ENCODE data around the gene SCAPER. TPM values are rescaled to one million over a fixed set of nuclear protein-coding genes. Genes with fewer than 3 reads are reported as not detected.

Gene SCAPER
- total RNA-seq, 2 donors from 2014 or later: 27.9 to 32.1 TPM

DNA sequence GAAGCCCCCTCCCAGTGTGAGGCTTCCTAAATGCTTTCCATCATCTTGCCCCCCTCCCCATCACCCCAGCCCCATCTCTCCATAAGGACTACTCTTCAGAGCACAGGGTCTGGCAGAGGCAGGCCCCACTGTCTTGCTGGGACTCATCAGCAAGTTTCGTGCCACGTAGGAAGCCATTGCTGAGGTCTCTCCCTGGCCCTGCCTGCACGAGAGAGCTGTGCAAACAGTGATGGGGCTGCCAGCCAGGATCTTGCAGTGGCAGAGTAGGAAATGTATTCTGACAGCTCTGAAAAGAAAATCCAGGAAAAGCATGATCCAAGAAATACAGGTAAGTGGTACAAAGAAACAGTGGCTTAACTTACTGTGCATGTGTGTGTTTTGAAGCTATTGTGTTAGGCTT lies 546.0 kb downstream of the SCAPER start:
- intact Hi-C loops (cut with DNase I): no loop called here
- DNase-seq (ENCODE audit: low spot score): no peak

DNA sequence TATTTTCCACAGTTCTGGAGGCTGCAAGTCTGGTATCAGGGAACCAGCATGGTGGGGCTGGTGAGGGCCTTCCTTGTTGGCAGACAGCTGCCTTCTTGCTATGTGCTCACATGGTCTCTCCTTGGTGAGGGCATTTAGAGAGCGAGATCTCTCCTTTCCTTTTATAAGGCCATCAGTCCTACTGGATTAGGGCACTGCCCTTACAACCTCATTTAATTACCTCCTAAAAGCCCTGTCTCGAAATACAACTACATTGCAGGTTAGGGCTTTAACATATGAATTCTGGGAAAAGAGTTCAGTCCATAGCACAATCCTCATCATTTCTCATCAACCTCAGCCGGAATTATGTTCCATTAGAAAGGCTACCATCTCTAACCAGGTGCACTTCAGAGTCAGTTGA lies 546.7 kb downstream of the SCAPER start:
- intact Hi-C loops (cut with DNase I): no loop called here
- no peak for DNase-seq (ENCODE audit: low spot score)

GRCh38 chr15:76354823-76355440 lies 550.2 kb downstream of the SCAPER start:
- no peak for DNase-seq (ENCODE audit: low spot score)
- intact Hi-C loops (cut with DNase I): no loop called here

DNA sequence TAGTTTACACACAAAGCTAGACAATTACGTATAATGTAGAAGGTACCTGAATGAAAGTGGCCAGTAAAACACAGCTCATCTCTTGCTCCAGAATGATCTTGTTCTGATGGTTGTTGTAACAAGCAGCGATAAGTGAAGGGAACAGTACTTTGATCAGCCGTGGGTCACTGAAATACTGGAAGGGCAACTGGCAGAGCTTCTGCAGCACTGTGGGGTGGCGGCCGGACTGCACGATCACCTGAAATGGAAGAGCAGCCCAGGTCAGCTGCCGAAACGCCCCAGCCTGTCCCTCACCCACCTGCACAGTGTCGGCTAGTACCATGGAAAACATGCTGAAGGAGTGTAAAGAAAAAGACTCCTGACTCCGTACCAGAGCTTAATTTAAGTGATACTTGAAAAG lies 551.2 kb downstream of the SCAPER start:
- intact Hi-C loops (cut with DNase I): no loop called here
- no peak for DNase-seq (ENCODE audit: low spot score)

DNA sequence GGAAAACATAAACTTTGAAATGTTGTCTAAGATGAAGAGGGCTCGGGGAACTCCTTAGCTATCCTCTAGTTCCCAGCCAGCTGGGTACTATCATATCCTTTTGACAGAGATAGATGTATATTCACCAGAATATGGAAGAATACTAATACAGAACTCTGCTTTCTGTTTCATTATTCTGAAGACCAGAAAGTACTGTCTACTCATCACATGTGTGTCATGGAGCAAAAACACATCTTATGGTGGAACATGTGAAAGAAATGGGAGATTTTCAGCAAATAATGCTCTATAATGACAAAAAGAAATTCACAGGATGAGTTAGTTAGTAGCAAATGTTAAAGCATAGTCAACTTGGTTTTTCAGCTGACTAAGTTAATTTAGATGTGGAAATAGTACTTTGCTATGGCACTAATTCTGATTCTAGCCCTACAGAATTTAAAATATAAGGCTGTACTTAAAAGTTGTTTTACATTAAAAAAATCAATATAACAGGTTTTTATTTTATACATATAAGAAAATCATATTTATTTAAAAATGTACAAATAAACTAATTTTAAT lies 552.0 kb downstream of the SCAPER start:
- no peak for DNase-seq (ENCODE audit: low spot score)
- intact Hi-C loops (cut with DNase I): no loop called here

DNA sequence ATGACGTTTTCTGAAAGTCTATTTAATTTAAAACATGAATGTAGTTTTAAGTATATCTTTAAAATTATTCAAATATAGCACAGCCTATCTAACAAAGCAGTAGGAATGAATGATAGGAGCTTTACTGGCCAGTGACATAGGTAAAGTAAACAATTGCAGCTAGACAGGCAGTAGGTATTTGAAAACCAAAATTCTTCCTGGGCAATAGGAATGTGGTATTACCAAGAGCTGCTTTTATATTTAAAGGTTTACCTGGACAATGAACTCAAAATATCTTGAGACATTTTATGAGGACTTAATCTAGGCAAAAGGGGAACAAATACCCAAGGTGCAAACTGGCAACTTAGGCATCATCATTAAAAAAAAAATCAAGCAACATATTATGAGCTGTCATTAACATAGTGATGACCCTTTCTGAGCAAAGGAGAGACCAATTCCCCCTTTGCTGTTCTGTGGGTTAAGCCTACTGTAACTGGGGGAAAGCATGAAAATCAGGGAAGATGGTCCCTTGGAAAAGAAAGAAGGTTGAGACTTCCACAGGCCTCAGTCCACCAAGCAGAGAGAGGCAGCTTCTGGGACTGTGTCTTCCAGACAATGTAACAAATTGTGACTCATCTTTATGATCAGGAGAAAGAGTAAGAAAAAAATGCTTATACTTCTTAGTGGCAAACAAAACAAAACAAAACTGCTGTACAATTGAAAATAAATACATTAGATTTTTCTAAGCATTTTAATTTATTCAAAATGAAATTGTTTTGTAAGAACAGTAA lies 555.7 kb downstream of the SCAPER start:
- DNase-seq (ENCODE audit: low spot score): no peak
- intact Hi-C loops (cut with DNase I): no loop called here

DNA sequence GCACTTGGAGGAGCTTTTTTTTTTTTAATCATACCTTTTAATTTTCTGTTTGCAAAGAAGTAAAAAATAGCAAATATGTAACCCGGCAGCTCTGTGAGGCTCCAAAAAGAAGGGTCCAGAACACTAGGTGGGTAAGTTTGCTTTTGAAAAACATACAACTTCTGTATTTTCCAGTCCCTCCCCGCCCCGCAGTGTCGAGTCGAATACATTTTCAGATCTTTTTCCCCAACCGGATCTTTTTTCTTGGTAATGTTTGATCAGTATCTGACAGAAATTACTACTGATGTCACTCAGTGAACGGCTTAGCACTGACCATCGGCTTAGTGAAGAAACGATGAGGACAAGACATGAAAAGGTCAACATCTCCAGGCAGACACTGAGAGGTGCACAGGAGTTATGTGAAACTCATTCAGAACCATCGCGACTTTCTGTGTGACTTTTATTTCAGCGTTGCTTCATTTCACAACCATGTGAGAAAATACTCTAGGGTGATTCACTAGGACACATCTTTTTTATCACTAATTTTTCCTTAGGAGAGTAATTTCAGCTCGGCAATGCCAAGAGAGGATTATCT lies 557.6 kb downstream of the SCAPER start:
- DNase-seq (ENCODE audit: low spot score): no peak
- intact Hi-C loops (cut with DNase I): no loop called here

DNA sequence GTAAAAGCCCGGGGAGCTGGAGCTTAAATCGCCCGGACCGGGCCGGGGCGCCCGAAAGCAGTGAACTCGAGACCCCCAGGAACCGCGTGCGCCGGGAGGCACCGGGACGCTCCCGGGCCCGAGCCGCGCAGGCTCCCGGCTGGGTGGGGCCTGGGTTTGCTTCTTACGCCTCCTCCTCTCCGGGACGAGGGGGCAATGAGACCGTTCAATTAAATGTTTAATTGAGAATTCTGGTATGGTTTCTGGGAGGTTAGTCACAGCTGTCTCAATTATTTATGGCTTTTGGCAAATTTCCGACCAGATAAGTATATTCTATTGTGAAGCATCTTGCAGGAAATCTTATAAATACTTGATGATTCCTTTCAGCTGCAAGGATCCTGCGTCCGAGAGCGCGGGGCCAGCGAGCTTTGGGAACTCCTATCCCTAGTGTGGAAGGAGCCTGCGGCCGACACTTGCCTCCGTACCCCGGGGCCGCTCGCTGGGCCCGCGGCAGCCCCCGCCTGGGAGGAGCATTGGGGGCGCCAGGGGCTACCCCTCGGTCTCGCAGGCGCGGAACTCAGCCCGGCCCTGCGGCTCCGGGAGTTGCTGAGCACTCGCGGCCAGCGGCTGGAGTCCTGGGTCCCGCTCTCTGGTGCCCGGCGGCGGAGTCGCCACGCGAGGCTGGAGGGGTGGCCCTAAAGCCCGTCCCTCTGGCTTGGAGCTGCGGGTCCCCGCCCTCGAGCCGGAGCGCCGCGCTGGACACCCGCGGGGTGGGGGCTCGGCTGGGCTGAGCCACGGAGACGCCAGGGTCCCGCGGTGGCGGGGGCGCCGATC lies 558.3 kb downstream of the SCAPER start:
- no peak for DNase-seq (ENCODE audit: low spot score)

DNA sequence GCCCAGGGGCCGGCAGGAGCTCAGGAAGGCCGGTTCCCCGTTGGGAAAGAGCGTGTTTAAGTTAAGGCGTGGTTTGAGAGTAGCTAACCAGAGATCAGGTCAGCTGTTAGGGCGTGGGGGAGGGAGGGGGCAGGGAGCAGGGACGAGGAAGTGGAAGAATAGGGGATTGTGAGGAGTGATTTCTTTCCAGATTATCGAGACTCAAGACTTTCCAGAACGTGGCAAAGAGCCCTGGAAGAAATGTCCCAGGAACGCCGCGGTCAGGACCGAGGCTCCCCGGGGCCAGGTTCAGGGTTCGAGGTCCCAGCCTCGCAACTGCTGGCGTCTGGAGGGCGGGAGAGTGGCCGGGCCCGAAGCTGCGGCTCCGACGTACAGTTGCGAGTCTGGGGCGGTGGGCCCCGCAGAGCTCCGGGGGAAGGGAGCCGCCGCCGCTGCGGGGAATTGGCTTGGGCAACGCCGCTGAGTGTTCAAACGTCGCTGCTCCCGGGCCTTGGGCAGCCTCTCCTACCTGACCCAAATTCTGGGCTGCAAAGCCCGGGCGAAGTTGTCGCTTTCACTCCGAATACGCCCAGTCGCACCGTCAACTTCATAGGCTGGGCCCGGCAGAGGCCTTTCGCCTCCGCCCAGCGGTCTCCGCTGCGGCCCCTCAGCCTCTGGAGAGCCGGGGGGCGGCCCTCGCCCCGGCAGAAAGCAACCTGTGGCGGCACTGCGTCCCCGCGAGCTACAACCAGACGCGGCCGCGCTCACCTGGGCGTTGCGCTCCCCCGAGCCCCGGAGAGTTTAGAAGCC lies 559.1 kb downstream of the SCAPER start:
- intact Hi-C loops (cut with DNase I): no loop called here
- no peak for DNase-seq (ENCODE audit: low spot score)

More for the DNA sequence above, 558.3 kb downstream of the SCAPER start:
- intact Hi-C loops (cut with DNase I): no loop called here

- intact Hi-C loops (cut with DNase I): no loop called here
- DNase-seq (ENCODE audit: low spot score): no peak
These were observed 559.6 kb downstream of the SCAPER start for GRCh38 chr15:76345583-76345879.

- DNase-seq (ENCODE audit: low spot score): no peak
- intact Hi-C loops (cut with DNase I): no loop called here
These were observed 560.1 kb downstream of the SCAPER start for GRCh38 chr15:76344893-76345582.

DNA sequence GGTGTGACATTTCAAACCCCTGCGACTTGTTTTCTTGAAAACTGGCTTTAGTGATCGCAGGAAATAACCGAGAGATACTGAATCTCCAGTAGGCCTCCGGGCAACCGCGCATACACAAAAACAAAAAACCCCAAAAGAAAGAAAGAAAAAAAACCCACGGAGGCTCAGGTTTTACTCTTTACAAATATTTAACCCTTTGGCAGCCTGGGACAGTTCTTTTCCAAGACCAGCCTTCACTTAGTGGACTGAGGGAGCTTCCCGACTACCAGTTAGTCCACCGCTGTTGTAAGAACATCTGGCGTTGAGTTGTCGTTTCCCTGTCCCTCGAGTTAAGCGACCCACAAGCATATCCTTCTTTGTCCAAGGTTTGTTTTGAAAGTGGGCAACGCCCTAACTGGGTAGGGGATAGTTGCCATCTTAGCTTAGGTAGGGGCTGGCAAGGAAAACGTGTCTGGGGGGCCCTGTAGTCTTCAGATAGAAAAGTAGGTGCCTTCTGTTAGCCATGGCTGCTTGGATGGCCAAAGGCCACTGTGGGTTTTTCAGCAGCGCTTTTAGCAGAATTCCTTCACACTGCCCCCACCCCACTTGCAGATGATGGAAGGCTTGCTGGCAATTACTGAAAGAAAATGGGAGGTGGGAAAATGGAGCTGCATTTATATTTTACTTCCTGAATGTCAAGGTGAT lies 561.7 kb downstream of the SCAPER start:
- intact Hi-C loops (cut with DNase I): no loop called here
- DNase-seq (ENCODE audit: low spot score): no peak

- DNase-seq (ENCODE audit: low spot score): no peak
- intact Hi-C loops (cut with DNase I): no loop called here
These were observed 562.5 kb downstream of the SCAPER start for GRCh38 chr15:76342382-76343201.

GRCh38 chr15:76342058-76342381 lies 563.1 kb downstream of the SCAPER start:
- no peak for DNase-seq (ENCODE audit: low spot score)
- intact Hi-C loops (cut with DNase I): no loop called here

GRCh38 chr15:76341366-76342057 lies 563.6 kb downstream of the SCAPER start:
- no peak for DNase-seq (ENCODE audit: low spot score)
- intact Hi-C loops (cut with DNase I): no loop called here

DNA sequence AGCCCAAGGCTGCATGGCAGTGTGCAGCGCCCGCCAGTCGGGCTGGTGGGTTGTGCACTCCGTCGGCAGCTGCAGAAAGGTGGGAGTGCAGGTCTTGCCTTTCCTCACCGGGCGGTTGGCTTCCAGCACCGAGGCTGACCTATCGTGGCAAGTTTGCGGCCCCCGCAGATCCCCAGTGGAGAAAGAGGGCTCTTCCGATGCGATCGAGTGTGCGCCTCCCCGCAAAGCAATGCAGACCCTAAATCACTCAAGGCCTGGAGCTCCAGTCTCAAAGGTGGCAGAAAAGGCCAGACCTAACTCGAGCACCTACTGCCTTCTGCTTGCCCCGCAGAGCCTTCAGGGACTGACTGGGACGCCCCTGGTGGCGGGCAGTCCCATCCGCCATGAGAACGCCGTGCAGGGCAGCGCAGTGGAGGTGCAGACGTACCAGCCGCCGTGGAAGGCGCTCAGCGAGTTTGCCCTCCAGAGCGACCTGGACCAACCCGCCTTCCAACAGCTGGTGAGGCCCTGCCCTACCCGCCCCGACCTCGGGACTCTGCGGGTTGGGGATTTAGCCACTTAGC lies 564.3 kb downstream of the SCAPER start:
- intact Hi-C loops (cut with DNase I): no loop called here
- DNase-seq (ENCODE audit: low spot score): no peak

All from posterior vena cava (tissue), 2 donors.